ENCODE data around the gene ADARB2. TPM values are rescaled to one million over a fixed set of nuclear protein-coding genes. Genes with fewer than 3 reads are reported as not detected.

The ADARB2 gene
- total RNA-seq, 1 donor from 2014 or later, result 0.08 TPM

DNA sequence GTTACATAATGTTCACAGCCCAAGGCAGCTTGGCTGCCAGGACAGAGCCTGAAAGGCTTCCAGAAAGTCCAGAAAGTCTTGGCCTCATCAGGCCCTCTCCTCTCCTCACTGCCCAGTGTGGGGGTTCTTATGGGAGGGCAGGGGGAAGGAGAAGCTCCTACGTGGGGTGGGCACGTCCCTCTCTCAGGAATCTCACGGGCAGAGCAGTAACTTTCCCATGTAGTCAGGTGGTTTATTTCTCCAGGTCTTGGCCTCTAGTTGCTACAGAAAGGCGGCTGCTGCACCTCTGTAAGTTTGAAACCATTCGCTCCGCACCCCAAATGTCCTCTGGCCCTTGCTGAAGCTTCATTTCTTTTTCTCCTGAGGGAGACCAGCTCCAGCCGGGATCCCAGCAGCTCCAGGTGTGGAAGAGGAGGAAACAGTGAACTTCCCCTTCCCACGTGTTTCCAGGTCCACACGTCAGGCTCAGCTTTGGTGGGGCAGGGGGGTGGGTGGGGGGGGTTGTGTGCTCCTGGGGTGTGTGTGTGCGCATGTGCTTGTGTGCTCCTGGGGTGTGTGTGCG lies 360.9 kb downstream of the ADARB2 start:
- TF ChIP-seq, protein P1, sequence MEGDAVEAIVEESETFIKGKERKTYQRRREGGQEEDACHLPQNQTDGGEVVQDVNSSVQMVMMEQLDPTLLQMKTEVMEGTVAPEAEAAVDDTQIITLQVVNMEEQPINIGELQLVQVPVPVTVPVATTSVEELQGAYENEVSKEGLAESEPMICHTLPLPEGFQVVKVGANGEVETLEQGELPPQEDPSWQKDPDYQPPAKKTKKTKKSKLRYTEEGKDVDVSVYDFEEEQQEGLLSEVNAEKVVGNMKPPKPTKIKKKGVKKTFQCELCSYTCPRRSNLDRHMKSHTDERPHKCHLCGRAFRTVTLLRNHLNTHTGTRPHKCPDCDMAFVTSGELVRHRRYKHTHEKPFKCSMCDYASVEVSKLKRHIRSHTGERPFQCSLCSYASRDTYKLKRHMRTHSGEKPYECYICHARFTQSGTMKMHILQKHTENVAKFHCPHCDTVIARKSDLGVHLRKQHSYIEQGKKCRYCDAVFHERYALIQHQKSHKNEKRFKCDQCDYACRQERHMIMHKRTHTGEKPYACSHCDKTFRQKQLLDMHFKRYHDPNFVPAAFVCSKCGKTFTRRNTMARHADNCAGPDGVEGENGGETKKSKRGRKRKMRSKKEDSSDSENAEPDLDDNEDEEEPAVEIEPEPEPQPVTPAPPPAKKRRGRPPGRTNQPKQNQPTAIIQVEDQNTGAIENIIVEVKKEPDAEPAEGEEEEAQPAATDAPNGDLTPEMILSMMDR (IDR thresholded peaks at IDR 0.05; ENCODE audit: insufficient read depth, low read length, poor library complexity, severe bottlenecking), result no peak
- no peak overlapping the region for H3K4me3 ChIP-seq (ENCODE audit: low read depth, low read length)
- H3K27me3 ChIP-seq (ENCODE audit: control insufficient read depth, insufficient read depth, low read length), result peaks cover 11% of the 10 kb centered on the region
- no peak for DNase-seq (ENCODE audit: low read depth)
- H3K36me3 ChIP-seq (ENCODE audit: control insufficient read depth, insufficient read depth, low read length), result no peaks in the 10 kb centered on the region

DNA sequence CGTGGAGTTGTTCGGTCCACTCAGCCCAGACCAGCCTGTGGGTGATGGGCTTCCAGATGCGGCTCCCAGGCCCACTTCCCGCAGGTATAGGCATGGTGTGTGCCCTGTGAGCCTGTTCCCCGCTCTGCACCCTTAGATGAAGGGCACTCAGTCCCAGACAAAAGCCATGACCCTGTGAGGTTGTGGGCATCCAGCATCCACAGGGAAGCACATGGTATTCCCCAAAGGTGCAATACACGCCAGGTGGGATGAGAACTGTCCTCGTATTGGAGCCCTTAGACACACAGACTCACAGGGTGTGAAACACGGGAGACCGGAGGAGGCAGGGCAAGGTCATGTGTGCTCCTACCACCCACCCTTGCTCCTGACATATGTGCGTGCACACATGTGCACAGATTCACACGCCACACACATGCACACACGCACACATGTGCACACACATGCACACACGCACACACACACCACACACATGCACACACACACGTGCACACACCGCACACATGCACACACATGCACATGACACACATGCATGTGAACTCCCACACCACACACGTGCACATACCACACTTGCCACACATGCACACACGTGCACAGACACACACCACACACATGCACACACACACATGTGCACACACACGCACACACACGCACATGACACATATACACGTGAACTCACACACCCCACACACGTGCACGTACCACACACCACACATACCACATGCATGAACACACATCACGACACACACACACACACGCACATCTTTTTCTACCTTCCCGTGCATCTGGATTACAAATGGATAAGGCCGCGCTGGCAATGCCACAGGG lies 361.8 kb downstream of the ADARB2 start:
- H3K36me3 ChIP-seq (ENCODE audit: control insufficient read depth, insufficient read depth, low read length), result no peaks in the 10 kb centered on the region
- H3K4me3 ChIP-seq (ENCODE audit: low read depth, low read length), result no peak overlapping the region
- TF ChIP-seq, protein P1 (IDR thresholded peaks at IDR 0.05; ENCODE audit: insufficient read depth, low read length, poor library complexity, severe bottlenecking), result no peak
- no peak for DNase-seq (ENCODE audit: low read depth)
- peaks cover 11% of the 10 kb centered on the region for H3K27me3 ChIP-seq (ENCODE audit: control insufficient read depth, insufficient read depth, low read length)

DNA sequence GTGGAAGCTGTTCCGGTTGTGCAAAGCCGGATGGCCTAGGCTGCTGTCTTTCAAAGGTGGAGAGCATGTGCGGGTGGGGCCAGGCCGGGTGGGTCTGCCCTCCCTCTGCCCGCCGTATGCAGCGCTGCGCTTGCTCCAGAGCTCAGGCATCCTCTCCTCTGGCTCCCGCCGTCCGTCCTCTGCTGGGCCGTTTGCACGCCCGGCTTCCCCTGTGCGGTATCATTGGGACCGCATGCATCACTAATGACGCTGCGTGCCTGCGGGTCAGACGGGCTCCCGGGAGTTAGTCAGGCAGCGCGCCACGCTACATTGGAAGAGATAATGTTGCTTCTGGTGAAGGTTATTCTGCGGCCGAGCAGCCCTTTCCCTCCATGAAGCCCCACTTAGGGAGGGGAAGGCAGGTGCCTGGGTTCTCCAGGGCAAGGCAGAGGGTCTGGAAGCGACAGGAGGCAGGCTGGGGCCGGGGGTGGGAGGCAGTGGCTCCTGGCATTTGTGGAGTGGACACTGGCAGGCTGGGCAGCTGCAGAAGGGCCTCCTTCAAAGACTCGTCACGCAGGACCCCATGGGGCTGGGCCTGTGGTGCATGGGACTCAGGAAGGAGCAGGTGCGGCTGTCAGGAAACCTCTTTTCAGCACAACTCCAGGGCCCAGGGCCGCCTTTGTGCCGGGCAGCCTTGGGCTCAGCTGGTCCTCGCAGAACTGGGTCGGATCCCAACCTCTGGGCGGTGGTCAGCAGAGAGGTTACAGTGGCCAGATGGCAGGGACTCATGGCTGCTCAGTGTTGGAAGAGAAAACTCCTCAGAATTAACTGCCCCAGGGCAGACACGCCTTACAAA lies 362.6 kb downstream of the ADARB2 start:
- Histone ChIP-seq H3K27me3 (ENCODE audit: control insufficient read depth, insufficient read depth, low read length) (peaks cover 9% of the 10 kb centered on the region), H3K4me3 (ENCODE audit: low read depth, low read length) (no peak overlapping the region), H3K36me3 (ENCODE audit: control insufficient read depth, insufficient read depth, low read length) (no peaks in the 10 kb centered on the region)
- no peak for DNase-seq (ENCODE audit: low read depth)
- TF ChIP-seq, protein P1 (IDR thresholded peaks at IDR 0.05; ENCODE audit: insufficient read depth, low read length, poor library complexity, severe bottlenecking), result no peak

DNA sequence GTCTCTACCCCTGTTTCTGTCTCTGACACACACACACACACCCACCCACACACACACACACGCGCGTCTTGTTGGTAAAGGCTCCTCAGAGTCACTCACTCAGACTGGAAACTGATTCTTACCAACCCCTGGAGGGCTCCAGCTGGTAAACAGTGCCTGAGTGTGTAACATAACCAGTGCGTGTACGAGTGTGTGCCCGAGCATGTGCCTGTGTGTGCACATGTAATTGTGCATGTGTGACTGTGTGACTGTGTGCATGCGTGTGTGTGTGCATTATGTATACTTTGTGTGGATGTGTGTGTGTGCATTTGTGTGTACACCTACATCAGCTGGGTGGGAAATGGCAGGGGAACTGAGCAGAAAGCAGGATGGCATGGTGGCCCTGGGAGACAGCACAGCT lies 364.0 kb downstream of the ADARB2 start:
- DNase-seq (ENCODE audit: low read depth), result no peak
- no peaks in the 10 kb centered on the region for H3K36me3 ChIP-seq (ENCODE audit: control insufficient read depth, insufficient read depth, low read length)
- peaks cover 9% of the 10 kb centered on the region for H3K27me3 ChIP-seq (ENCODE audit: control insufficient read depth, insufficient read depth, low read length)
- TF ChIP-seq, protein P1 (IDR thresholded peaks at IDR 0.05; ENCODE audit: insufficient read depth, low read length, poor library complexity, severe bottlenecking), result no peak
- H3K4me3 ChIP-seq (ENCODE audit: low read depth, low read length), result no peak overlapping the region

DNA sequence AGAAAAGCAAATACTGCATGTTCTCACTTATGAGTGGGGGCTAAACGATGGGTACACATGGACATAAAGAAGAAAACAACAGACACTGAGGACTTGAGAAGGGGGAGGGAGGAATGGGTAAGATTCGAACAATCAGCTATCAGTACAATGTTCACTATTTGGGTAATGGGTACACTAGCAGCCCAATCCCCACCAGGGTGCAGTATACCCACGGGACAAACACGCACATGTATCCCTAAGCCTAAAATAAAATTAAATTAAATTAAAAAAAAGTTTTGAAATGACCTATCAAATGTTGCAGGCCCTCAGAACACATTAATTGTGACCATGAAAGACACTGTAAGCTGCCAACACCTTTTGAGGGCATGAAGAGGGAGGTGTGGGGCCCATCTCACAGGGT lies 365.1 kb downstream of the ADARB2 start:
- TF ChIP-seq, protein P1 (IDR thresholded peaks at IDR 0.05; ENCODE audit: insufficient read depth, low read length, poor library complexity, severe bottlenecking), result no peak
- Histone ChIP-seq H3K36me3 (ENCODE audit: control insufficient read depth, insufficient read depth, low read length) (no peaks in the 10 kb centered on the region), H3K27me3 (ENCODE audit: control insufficient read depth, insufficient read depth, low read length) (peaks cover 9% of the 10 kb centered on the region), H3K4me3 (ENCODE audit: low read depth, low read length) (no peak overlapping the region)
- DNase-seq (ENCODE audit: low read depth), result no peak

Measured in kidney epithelial cell (primary cell).